Measurements from ENCODE around the gene CMTM7.
"Not testable (repeated sequence)": the region's sequence is repeated elsewhere in the genome, so short reads cannot be mapped to it uniquely, and the experiment has no call there.

CMTM7 gene

DNA sequence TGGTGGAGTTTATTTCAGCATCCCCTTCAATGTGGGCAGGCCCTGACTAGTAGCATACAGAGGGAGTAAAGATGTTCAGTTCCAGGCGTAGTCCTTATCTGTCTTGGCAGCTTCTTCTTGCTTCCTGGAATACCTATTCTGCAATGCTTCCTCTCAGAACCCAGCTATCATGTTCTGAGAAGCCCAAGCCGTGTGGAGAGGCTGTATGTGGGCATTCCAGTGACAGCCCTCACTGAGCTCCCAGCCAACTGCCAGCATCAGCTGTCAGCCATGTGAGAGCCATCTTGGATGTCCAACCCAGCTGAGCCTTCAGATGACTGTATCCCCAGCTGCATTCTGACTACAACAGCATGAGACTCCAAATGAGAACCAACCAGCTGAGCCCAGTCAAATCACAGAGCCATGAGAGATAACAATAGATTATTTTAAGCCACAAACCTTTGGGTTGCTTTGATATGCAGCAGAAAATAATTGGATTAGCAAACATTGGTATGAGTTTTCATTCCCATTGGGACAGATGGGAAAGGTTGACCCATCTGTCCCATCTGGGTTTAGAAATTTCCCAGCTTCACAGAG, 8.4 kb upstream of the CMTM7 start:
- no peak for DNase-seq

DNA sequence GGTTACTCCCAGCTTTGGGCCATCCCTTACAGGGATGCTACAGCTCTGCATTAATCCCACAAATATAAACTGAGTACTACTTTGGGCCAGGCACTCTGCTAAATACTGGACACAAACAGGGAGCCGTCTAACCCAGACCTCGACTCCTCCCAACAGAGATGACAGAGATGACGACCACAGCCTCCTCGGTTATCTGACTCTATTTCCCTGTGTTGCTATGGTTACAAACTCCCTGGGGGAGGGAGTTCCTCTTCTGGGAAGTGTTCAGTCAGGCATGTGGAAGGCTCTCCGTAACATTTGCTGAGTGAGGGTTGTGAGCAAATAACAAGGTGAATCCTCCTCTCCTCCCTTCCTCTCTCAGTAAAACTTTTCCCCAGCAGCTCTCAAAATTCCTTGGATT, 6.7 kb upstream of the CMTM7 start:
- no peak for DNase-seq

DNA sequence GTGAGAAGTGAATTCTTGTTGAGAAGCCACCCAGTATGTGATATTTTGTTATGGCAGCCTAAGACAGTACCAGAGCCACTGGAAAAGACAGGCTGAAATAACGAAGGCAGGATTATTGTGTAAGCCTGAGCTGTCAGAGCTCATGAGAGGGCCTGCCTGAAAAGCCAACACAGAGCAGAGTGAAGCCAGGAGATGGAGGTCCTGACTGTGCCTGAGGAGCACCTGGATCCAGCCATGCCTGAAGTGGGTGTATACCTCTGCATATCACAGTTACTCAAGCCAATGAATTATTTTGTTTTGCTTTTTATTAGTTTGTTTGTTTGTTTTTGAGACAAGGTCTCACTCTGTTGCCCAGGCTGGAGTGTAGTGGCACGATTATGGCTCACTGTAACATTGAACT, 4.1 kb upstream of the CMTM7 start:
- no peak for DNase-seq

DNA sequence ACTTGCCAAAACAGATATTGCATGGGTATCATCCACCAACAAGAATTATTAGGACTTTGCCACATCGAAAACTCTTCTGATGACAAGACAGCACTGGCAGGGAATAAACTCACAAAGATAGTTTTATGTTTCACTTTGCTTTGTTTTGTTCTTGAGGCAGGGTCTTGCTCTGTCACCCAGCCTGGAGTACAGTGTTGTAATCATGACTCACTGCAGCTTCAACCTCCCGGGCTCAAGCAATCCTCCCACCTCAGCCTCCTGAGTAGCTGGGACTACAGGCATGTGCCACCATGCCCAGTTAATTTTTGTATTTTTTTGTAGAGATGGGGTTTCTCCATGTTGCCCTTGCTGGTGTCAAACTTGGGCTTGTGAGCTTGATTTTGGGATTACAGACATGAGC, 2.1 kb upstream of the CMTM7 start:
- DNase-seq: not testable (repeated sequence)

DNA sequence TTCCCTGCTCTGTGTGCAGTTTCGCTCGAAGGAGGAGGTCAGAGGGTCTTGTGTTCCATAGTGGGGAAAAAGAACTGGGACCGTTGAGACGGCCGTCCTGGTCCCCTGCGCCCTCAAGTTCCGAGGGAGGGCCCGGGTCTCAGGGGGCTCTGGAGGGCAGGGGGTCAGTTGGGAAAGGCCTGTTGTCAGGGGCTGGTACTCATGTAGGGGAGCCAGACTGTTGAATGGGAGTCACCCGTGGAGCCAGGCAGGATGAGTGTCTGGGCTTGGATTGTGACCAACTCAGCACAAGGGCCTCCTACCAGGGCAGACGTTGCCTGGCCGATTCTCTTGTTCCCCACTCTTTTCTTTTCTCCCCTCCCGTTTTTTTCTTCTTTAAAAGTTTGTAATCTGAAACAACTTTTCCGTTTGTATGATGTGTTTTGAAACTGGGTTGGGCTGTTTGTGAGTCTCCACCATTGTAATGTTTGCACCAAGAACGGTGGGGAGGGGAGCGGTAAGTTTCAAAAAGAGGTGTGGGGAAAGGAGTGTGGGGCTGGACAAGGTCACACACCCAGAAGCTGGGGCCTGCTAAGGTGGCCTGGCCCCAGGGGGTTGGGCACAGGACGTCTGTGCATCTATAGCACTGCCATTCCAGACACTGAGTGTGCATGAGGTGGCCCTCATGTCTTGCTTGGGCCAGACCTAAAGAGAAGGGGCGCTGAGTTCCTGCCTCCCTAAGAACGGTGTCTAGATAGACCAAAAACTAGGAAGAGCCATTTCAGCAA, 1.1 kb downstream of the CMTM7 start:
- DNase-seq: no peak

DNA sequence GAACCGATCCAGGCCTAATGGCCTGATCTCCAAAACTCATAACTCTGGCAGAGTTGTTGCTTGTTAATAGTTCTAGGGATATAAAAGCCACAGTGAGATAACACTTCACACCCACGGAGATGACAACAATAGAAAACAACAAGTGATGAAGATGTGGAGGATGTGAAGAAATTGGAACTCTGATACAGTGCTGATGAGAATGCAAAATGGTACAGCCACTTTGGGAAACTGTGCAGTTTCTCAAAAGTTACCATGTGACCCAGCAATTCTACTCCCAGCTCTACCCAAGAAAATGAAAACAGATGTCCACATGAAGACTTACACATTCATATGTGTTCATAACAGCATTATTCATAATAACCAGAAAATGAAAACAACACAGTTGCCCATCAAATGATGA, 3.8 kb downstream of the CMTM7 start:
- no peak for DNase-seq

DNA sequence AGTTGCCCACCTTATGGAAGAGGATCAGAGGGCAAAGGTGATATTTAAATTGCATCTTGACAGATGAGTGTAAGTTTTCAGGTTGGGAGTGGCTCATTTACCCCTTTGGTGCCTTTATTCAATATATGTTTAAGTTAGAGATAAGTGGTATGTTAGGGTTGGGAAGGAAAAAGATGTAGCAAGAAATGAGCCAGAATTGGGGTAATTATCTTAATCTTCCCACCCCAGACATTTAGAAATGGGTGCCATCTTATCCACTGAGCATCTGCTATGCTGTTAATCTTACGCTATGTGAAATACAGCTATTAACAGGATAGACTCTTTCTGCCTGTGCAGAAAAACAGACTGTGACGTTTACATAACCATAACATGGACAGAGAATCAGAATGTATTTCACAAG, 6.3 kb downstream of the CMTM7 start:
- DNase-seq: no peak

DNA sequence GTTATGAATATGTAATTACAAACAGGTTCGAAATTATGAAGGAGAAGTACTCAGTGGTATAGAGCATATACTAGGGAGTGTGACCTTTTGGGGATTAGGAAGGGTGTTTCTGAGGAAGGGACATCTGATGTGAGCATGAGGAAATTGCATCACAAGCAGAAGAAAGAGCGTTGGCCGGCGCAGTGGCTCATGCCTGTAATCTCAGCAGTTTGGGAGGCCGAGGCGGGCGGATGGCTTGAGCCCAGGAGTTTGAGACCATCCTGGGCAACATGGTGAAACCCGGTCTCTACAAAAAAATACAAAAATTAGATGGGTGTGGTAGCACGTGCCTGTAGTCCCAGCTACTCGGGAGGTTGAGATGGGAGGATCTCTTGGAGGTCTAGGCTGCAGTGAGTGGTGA, 6.9 kb downstream of the CMTM7 start:
- DNase-seq: peak; percentile 7

DNA sequence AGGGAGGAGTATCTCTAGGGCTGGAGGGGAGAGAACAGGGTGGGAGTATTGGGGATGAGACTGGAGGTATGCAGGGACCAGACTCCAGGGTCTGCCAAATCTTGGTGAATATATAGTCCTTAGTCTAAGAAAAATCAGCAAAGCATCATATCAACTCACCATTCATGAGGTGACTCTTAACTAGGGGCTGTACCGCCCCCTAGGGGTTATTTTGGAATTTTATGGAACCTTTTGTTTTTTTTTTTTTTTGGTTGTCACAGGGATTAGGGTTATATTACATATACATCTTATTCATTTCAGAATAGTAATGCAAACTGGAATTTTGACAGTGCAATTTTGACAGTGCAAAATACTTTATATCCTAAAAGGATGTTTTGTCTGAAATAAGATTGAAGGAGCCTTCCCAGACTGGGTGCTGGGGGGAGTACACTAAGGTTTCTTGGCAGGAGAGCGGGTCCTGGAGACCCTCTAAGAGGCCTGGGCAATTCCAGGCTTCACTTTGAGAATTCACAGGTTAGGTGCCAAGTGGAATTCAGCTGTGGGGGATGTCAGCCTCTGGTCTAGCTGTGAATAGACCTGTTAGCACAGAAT, 7.5 kb downstream of the CMTM7 start:
- DNase-seq: peak; percentile 33

DNA sequence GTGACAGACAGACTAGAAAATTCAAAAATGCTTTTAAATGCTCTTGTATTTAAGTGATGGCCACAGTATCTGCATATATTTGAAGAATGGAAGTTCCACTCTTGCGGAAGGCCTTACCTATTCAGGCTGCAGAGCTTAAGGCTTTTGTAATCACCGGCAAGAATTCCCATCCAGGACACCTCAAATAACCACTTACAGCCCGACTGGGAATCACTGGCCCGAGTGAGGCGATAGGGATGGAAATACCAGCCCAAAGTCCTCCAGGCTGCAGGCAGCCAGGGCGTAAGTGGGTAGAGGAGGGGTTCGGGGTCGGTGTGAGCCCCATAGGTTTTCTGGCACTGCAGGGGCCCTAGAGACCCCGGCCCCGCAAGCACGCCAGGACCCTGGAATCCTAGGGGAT, 9.5 kb downstream of the CMTM7 start:
- no peak for DNase-seq

DNA sequence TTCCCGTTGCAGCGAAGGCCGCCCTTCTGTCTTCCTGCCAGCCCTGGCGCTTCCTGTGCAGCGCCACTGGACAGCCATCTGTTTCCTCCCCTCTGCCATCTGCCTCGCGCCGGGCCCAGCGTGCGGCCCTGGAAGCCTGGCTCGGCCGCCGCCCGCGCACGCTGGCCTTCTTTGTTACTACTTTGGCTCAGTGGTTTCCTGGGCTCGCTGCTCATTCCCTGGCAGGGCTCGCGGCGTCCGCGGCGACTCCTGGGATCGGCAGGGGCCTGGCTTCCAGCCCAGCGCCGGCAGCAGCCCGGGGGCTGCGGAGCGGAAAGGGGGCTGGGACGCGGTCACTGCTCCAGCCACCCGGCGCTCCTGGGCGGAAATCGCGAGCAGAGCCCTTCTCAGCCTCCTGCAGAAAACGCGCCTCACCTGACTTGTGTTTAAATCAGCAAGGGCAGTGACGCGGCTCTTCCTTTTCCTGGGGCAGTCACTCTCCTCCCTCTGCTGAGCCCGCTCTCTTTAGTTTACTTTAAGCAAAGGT, 10.0 kb downstream of the CMTM7 start:
- DNase-seq: peak; percentile 79

DNA sequence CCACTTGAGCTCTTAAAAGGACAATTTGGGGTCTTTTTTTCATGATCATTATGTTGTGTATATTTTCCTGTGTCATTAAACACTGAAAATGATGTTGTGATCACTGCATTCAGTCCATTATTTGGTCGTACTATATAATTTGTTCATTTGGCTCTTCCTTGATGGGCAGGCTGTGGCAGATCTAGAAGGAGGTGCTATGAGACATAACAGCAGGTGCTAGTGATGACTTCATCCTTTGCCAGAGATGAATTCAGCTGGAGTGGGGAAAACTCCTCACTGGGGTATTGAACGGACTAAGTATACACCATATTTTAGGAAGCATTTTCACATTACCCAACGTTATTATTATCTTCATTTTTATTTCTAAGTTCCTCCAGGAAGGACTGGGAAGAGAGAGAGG, 12.0 kb downstream of the CMTM7 start:
- DNase-seq: no peak

DNA sequence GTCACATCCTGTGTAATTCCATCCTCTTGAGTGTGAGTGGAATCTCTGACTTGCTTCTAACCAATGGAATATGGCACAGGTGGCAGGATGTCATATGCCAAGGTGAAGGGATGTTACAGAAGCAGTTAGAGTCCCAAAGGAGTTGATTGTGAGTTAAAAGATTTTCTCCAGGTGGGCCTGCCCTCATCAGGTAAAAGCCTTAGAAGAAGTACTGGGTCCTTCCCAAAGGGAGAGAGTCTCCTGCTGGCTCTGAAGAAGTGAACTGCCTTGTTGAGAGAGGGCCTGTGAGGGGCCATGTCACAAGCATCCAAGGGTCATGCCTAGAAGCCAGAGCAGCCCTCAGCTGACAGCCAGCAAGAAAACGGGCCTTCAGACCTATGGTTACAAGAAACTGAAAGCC, 13.1 kb downstream of the CMTM7 start:
- no peak for DNase-seq

DNA sequence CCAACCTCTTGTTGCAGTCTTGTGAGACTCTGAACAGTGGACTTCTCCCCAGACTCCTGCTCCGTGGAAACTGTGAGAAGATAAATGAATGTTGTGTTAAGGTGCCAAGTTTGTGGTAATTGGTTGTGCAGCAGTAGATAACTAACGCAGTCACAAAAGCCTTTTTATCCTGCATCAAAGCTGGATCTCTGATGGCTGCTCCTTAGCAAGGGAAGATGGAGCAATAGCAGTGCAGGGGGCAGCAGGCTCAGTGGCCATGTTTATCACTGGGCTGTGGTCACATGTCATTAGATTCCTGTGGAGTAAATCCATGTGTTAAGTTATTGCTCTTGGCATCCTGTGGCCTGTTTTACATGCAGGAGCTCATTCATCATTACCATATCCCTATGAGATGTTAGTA, 13.5 kb downstream of the CMTM7 start:
- no peak for DNase-seq

DNA sequence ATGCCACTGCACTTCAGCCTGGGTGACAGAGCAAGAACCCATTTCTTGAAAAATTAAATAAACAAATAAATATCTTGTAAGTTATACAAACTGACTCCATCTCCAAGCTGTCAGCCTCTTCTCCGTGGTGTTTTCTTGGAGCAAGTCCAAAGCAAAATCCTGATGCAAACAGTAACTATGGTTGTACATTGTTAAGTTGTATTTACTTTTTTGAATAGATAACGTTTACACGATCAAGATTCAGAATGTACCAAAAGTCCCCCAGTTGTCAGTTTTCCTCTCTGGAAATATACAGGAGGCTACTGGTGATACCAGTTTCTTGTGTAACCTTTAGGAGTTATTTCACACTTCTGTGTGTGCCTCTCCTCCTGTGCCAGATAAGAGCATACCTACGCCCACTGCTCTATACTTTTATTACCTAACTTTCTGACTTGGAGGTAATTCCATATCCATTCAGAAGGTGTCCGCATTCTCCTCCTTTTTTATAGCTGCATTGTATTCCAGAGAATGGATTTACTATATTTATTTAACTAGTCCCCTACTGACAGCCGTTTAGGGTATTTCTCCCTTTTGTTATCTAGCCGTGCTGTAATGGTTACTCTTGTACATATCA, 14.2 kb downstream of the CMTM7 start:
- no peak for DNase-seq

DNA sequence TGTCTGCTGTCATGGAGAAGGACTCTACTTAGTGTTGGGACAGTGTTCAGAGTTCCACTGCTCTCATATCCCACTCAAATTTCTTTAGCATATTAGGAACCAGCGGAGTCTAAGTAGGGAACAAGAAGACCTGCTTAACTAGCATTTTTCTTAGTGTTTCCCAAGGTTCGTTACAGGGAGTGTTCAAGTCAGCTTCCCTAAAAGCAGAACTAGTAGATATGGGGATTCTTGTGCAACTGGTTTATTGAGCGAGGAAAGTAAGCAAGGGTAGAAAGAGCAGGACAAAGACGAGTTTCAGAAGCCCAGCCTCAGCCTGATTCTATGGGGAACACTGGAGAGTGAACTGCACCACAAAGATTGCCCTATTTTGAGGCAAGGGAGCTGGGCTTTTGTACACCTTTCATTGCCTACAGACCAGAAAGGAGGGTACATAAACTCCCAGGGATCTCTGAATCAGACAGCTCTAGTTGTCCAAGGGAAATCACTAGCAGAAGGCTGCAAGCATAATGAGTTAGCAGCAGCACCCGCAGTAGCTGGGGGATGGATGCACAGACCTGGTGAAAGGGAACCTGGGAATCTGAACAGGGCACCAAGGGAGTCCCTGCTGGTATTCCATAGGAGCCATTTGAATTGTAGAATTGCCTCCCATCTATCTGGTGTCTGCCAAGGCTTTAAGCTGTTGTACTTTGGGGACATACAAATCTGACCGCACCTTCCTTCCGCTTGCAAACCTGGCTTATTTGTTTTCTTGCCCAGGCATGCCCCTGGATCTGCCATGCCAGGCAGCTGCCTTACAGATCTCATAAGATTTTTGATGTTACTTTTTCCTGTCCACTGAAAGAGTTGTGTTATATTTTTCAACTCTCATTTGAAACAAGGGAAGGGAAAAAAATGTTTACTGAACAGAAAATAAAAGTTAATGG, 15.1 kb downstream of the CMTM7 start:
- DNase-seq: peak; percentile 22

DNA sequence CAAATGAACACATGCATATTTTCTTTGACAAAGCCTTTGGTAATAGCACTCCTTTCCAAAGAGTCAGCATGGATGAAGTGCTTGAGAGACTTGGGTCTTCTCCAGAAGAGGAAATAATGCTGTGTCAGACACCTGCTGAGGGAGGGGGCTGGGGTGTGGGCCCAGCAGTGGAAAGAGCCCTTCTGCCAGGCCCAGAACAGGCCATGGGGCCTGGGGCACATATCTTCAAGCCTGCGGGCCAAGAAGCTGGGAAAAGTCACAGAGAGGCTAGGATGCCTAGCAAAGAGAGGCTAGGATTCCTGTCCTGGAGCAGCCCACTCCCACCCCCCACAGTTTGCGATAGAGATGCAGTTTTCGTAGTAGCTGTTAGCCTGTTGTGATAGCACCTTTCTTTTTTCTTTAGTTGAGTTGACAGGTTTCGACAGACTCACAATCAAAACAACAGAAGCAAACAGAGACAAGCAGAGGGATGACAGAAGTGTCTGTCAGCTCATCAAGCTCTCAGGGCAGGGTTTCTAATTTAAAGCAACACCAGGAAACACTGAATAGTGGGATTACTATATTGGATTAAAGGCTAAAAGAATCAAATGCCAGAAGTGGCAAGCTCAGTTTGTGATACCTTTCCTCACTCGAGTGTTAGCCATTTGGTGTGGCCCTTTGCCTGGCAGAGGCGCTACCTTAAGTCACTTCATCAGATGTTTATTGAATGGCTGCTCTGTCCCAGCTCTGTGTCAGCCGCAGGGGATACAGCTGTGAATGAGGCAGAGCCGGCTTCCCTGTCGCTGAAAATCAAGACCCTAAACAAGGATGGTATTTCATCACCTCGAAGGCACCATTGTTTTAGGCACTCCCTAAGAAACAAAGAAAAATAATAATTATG, 19.0 kb downstream of the CMTM7 start:
- no peak for DNase-seq

DNA sequence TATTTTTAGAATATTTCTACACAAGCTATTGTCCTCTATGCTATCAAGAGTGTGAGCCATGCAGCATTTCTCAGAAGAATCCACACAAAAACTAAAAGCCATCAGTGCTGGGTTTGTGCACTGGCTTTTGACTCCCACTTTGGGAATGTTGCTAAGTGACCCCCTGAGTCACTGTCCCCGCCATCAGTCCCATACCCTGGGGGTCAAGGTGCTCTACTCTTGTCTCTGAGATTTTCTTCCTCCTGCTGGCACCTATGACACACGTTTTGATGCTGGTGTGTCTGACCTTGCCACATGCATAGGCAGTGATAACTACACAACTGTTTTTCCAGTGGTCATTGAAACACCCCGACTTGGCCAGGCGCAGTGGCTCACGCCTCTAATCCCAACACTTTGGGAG, 19.8 kb downstream of the CMTM7 start:
- DNase-seq: no peak

DNA sequence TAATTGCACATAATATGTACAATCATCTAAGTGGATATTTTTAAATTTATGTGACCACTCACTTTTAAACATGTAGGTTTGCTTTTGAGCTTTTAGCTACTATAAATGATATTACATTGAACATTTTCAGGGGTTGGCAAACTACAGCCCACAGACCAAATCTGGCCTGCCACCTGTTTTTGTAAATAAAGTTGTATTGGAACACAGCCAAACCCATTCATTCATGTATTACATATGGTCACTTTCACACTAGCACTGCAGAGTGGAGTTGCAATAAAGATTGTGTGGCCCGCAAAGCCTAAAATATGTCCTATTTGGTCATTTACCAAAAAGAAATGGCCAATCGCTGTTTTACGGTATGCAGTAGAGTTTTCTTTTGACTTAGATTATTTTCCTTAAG, 21.2 kb downstream of the CMTM7 start:
- no peak for DNase-seq

DNA sequence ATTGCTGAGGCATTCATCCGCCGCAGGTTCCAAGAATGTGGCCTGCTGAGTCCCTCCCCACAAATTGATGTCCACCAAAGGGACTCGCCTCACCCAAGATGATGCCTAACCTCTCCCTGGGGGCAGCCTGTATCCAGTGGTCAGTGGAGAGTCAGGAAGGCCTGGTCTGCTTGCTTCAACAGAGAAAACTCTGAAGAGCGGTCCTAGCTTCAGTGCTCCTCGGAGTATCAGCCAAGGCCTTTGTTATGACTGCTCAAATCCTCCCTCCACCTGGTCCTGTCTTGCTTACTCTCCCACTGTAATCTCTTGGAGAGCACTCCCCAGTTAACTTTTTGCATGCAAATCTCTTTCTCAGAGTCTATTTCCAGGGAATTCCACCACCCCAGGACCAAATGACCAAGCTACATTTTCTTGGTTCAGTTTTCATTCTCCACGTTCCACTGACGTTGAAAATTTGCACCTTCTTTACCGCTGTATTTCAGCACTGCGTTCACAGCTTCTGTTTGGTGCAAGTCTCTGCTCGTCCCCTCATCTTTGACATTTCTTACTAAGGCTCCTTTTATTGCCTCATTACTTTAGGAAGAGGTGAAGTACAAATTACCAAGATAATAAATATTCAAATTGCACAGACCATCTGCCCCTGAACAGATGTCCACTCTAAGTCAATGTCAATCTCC, 22.3 kb downstream of the CMTM7 start:
- no peak for DNase-seq
